ENCODE results near the gene GP9.
"Not testable (repeated sequence)": the region's sequence is repeated elsewhere in the genome, so short reads cannot be mapped to it uniquely, and the experiment has no call there.

GP9 gene

GRCh38 chr3:129069313-129070085, 8.9 kb downstream of the GP9 start:
- in situ Hi-C loops (cut with MboI; ENCODE audit: low sequenced_read_pairs) = not testable (repeated sequence)

GRCh38 chr3:129070086-129070885, 9.7 kb downstream of the GP9 start:
- in situ Hi-C loops (cut with MboI; ENCODE audit: low sequenced_read_pairs) = no loop called here

DNA sequence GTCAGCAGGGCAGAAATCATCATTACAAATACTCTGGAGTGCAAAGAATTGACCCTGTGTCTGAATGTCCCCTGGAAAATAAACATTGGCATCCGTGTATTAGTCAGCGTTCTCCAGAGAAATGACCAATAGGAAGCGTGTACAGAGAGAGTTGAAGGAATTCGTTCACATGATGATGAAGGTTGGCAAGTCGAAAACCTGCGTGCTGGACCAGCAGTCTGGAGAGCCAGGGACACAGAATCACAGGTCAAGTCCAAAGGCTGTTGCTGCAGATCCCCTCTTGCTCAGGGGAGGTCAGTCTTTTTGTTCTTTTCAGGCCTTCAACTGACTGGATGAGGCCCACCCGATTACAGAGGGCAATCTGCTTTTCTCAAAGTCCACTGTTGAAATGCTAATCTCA, 16.6 kb downstream of the GP9 start:
- in situ Hi-C loops (cut with MboI; ENCODE audit: low sequenced_read_pairs) = no loop called here

GRCh38 chr3:129078510-129078909, 17.9 kb downstream of the GP9 start:
- in situ Hi-C loops (cut with MboI; ENCODE audit: low sequenced_read_pairs) = no loop called here

- in situ Hi-C loops (cut with MboI; ENCODE audit: low sequenced_read_pairs) = no loop called here
Observed at GRCh38 chr3:129081503-129081902, 20.9 kb downstream of the GP9 start.

DNA sequence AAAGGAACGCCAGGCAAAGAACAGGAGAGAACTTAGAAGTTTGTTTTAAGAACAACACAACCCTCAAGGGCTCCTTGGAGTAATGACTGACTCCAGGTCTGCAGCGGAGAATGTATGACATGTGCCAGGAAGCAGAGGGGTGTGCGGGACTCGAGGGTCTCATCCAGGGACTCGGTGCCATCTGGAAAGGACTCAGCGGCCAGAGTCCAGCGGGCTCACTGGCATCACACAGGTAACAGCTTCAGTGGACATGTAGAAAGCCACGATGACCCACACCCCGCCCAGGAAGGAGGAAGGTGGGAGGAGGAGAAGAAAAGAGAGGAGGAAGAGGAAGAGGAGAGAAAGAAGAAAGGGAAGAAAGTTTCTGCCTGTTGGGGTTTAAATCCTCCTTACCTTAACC, 21.4 kb downstream of the GP9 start:
- in situ Hi-C loops (cut with MboI; ENCODE audit: low sequenced_read_pairs) = no loop called here

GRCh38 chr3:129084501-129084900, 23.9 kb downstream of the GP9 start:
- in situ Hi-C loops (cut with MboI; ENCODE audit: low sequenced_read_pairs) = no loop called here

- in situ Hi-C loops (cut with MboI; ENCODE audit: low sequenced_read_pairs) = no loop called here
Observed at GRCh38 chr3:129085165-129085715, 24.7 kb downstream of the GP9 start.

- in situ Hi-C loops (cut with MboI; ENCODE audit: low sequenced_read_pairs) = no loop called here
Observed at GRCh38 chr3:129085818-129086217, 25.2 kb downstream of the GP9 start.

- in situ Hi-C loops (cut with MboI; ENCODE audit: low sequenced_read_pairs) = no loop called here
Observed at GRCh38 chr3:129087138-129087702, 26.6 kb downstream of the GP9 start.

GRCh38 chr3:129087904-129088303, 27.3 kb downstream of the GP9 start:
- in situ Hi-C loops (cut with MboI; ENCODE audit: low sequenced_read_pairs) = not testable (repeated sequence)

- in situ Hi-C loops (cut with MboI; ENCODE audit: low sequenced_read_pairs) = not testable (repeated sequence)
Observed at GRCh38 chr3:129088312-129088711, 27.7 kb downstream of the GP9 start.

- in situ Hi-C loops (cut with MboI; ENCODE audit: low sequenced_read_pairs) = no loop called here
Observed at GRCh38 chr3:129095285-129095684, 34.7 kb downstream of the GP9 start.

- in situ Hi-C loops (cut with MboI; ENCODE audit: low sequenced_read_pairs) = no loop called here
Observed at GRCh38 chr3:129100274-129100673, 39.7 kb downstream of the GP9 start.

DNA sequence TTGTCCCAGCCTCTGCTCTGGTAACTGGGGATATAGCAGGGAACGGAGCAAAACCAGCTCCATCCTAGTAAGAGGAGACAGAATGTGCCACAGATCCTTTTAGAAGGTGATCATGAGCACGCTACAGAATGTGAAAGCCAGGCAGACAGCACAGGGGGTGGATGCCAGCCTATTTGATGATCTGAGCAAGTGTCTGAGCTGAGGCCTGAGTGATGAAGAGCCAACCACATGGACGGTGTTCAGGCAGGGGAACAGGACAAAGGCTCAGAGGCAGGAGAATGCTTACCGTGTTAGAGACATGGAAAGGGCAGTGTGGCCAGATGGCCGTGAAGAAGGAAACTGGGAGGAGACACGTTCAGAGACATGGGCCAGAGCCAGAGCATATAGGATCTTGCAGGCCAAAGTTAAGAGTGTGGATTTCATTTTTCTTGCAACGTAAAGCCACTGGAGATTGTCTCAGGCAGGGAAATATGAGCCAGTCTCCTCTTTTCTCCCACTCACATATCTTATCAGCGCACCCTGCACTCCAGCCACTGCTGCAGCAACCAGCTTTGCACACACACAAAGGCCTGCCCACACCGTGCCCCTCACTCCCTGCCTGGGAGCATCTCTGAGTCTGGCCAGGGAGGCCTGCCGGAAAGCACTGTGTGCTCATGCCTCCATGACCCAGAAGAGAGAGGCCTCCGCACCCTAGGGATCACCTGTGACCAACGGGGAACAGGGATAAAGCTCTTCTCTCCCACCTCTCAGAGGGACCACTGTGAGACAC, 41.0 kb downstream of the GP9 start:
- in situ Hi-C loops (cut with MboI; ENCODE audit: low sequenced_read_pairs) = no loop called here

GRCh38 chr3:129103296-129103695, 42.7 kb downstream of the GP9 start:
- in situ Hi-C loops (cut with MboI; ENCODE audit: low sequenced_read_pairs) = no loop called here

- in situ Hi-C loops (cut with MboI; ENCODE audit: low sequenced_read_pairs) = no loop called here
Observed at GRCh38 chr3:129104051-129104450, 43.5 kb downstream of the GP9 start.

GRCh38 chr3:129104498-129105079, 44.0 kb downstream of the GP9 start:
- in situ Hi-C loops (cut with MboI; ENCODE audit: low sequenced_read_pairs) = no loop called here

GRCh38 chr3:129105862-129106261, 45.3 kb downstream of the GP9 start:
- in situ Hi-C loops (cut with MboI; ENCODE audit: low sequenced_read_pairs) = no loop called here

- in situ Hi-C loops (cut with MboI; ENCODE audit: low sequenced_read_pairs) = no loop called here
Observed at GRCh38 chr3:129106320-129106719, 45.7 kb downstream of the GP9 start.
